Measurements from ENCODE around the gene RADIL. TPM values are rescaled to one million over a fixed set of nuclear protein-coding genes. Genes with fewer than 3 reads are reported as not detected.

The RADIL gene, protein sequence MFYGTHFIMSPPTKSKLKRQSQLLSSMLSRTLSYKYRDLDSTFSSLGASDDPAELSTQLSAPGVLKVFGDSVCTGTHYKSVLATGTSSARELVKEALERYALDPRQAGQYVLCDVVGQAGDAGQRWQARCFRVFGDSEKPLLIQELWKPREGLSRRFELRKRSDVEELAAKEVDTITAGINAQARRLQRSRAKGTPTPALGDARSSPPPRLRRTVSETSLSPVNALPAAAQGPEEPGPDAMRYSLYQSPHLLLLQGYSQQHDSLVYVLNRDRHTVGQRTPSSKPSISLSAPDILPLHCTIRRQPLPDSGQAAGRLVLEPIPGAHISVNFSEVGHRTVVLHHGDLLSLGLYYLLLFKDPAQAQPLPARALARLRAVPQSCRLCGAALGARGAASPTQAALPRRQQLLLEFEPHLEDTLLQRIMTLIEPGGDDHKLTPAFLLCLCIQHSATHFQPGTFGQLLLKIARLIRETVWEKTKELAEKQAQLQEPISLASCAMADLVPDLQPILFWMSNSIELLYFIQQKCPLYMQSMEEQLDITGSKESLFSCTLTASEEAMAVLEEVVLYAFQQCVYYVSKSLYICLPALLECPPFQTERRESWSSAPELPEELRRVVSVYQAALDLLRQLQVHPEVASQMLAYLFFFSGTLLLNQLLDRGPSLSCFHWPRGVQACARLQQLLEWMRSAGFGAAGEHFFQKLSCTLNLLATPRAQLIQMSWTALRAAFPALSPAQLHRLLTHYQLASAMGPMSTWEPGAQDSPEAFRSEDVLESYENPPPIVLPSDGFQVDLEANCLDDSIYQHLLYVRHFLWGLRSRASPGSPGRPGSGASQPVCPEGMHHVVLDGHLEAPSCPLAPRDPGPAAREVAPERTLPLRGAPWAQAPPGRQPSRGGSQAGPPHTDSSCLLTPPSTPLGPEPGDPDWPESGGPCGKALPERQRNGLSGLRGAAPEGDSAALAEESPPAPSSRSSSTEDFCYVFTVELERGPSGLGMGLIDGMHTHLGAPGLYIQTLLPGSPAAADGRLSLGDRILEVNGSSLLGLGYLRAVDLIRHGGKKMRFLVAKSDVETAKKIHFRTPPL
- under 1 TPM; 0.50 to 0.82 TPM for total RNA-seq

DNA sequence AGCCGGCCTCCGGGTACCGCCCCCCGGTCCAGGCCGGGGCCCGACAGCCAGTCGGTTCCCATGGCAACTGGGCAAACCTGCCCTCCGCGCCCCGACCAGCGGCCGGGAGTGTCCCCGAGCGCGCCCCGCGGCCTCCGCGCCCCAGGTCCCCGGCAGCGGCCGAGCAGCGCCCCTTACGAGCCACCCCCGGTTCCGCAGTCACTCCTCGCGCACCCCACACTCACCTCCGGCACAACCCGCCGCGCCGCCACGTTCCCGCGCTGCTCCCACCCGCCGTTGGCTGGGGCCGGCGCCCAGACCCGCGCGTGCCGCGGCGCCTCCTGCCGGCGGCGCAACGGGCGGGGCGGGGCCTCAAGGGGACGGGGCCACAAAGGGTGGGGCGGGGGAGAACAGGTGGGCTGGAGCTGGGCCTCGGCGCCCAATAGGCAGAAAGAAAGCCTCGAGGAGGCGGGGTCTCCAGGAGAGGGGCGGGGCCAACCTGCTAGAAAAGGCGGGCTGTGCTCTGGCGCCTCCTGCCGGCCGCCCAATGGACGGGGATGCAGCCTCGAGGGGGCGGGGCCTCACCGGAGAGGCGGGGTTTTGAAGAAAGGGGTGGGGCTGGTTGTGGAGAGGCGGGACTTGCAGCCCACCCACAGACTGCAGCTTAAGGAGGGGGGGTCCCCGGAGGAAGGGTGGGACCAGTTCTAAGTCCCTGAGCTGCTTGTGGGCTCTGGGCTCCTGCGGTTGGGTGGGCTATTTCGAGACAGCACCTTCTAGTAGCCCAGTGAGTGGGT lies at the start of gene RADIL:
TSS of gene RADIL (minus strand) at position 345 of the 773 bp plus-strand sequence. CDS start 5,577 bp downstream, outside the sequence.
- peaks cover 20% of the 10 kb centered on the region for H3K27me3 Mint-ChIP-seq (ENCODE audit: low read depth)
- POLR2A ChIA-PET = interaction anchor here (0.8 to 1.2 kb wide), 2 partner anchors 12 to 108 kb away, joined by 3 to 5 read pairs; partner anchors contain the start of gene AP5Z1

GRCh38 chr7:4931943-4932342 lies 48.4 kb upstream of the RADIL start:
- H3K4me3 Mint-ChIP-seq = no peak overlapping the region
- no peaks in the 10 kb centered on the region for H3K36me3 Mint-ChIP-seq (ENCODE audit: low read depth)
- H3K9me3 Mint-ChIP-seq (ENCODE audit: insufficient read depth) = no peaks in the 10 kb centered on the region
- no peaks in the 10 kb centered on the region for H3K27me3 Mint-ChIP-seq (ENCODE audit: low read depth)
- DNase-seq (peak; percentile 20), ATAC-seq (no peak)
- no peak overlapping the region for H3K27ac Mint-ChIP-seq
- H3K4me1 Mint-ChIP-seq (ENCODE audit: low read depth) = no peaks in the 10 kb centered on the region
- ChIA-PET POLR2A (no interaction called here), CTCF (no interaction called here)

More for the DNA sequence above, at the start of gene RADIL:
- peak; percentile 93 for DNase-seq
- Mint-ChIP-seq H3K4me1 (ENCODE audit: low read depth) (peaks cover 7% of the 10 kb centered on the region), H3K27ac (no peak within 1 kb of the TSS), H3K4me3 (peak within 1 kb of the TSS; percentile 51), H3K36me3 (ENCODE audit: low read depth) (no peaks in the 10 kb centered on the region), H3K9me3 (ENCODE audit: insufficient read depth) (no peaks in the 10 kb centered on the region)
- peak; percentile 97 for ATAC-seq
- CTCF ChIA-PET = interaction anchor here (0.6 to 2.8 kb wide), 16 partner anchors 10 to 295 kb away, joined by 3 to 26 read pairs (median 5); no protein-coding TSS in a partner anchor

- Mint-ChIP-seq H3K36me3 (ENCODE audit: low read depth) (no peaks in the 10 kb centered on the region), H3K9me3 (ENCODE audit: insufficient read depth) (no peaks in the 10 kb centered on the region), H3K27ac (no peak overlapping the region), H3K27me3 (ENCODE audit: low read depth) (no peaks in the 10 kb centered on the region), H3K4me1 (ENCODE audit: low read depth) (no peaks in the 10 kb centered on the region), H3K4me3 (no peak overlapping the region)
- POLR2A ChIA-PET = no interaction called here
- ATAC-seq (no peak), DNase-seq (no peak)
- CTCF ChIA-PET = no interaction called here
Measured at GRCh38 chr7:4929005-4929404, 45.5 kb upstream of the RADIL start.

DNA sequence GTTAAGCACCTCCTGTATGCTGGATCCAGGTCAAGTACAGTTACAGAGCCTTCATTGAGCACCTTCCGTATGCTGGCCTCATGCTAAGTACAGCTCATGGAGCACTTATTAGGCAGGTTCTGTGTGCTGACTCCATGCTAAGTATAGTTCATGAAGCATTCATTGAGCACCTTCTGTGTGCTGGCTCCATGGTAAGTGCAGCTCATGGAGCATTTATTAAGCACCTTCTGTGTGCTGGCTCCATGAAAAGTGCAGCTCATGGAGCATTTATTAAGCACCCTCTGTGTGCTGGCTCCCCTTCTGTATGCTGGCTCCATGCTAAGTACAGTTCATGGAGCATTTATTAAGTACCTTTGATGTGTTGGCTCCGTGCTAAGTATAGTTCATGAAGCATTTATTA lies 44.9 kb upstream of the RADIL start:
- Mint-ChIP-seq H3K27ac (no peak overlapping the region), H3K4me1 (ENCODE audit: low read depth) (no peaks in the 10 kb centered on the region), H3K27me3 (ENCODE audit: low read depth) (no peaks in the 10 kb centered on the region), H3K36me3 (ENCODE audit: low read depth) (no peaks in the 10 kb centered on the region), H3K9me3 (ENCODE audit: insufficient read depth) (no peaks in the 10 kb centered on the region), H3K4me3 (no peak overlapping the region)
- ChIA-PET CTCF (no interaction called here), POLR2A (no interaction called here)
- DNase-seq (no peak), ATAC-seq (no peak)

DNA sequence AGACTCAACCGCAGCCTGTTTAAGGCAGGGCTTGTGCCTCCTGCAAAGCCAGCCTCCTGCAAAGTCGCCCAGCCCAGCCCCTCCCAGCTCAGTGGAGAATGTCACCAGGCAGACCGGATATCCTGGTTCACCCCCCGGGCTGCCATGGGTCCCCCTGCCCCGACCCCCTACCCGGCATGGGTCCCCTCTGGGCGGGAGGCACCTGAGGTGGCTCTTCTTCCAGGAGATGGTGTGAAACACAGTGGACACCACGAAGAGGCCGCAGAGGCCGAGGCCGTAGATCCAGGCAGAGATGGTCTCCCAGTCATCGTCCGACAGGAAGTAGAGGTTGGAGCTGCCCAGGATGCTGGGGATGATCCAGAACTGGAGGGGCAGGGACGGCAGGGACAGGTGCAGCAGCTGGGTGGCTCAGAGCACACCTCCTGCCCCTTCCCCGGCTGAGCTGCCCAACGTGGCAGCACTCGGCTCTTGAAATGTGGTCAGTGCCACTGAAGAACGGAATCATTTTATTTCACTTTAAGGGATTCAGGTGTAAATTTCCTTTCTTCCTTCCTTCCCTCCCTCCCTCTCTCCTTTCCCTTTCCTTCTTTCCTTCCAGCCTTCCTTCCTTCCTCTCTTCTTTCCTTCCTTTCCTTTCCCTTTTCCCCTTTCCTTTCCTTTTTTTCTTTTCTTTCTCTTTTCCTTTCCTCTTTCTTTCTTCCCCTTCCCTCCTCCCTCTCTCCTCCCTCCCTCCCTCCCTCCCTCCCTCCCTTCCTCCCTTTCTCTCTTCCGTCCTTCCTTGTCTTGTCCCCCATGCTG lies 36.7 kb upstream of the RADIL start:
- peaks cover 4% of the 10 kb centered on the region for H3K9me3 Mint-ChIP-seq (ENCODE audit: insufficient read depth)
- ChIA-PET POLR2A (no interaction called here), CTCF (no interaction called here)
- no peaks in the 10 kb centered on the region for H3K27me3 Mint-ChIP-seq (ENCODE audit: low read depth)
- H3K4me1 Mint-ChIP-seq (ENCODE audit: low read depth) = no peaks in the 10 kb centered on the region
- ATAC-seq (no peak), DNase-seq (no peak)
- no peaks in the 10 kb centered on the region for H3K36me3 Mint-ChIP-seq (ENCODE audit: low read depth)
- no peak overlapping the region for H3K4me3 Mint-ChIP-seq
- H3K27ac Mint-ChIP-seq = no peak overlapping the region

GRCh38 chr7:4916113-4916512 lies 32.6 kb upstream of the RADIL start:
- DNase-seq = no peak
- Mint-ChIP-seq H3K4me3 (no peak overlapping the region), H3K4me1 (ENCODE audit: low read depth) (no peaks in the 10 kb centered on the region), H3K36me3 (ENCODE audit: low read depth) (no peaks in the 10 kb centered on the region), H3K9me3 (ENCODE audit: insufficient read depth) (peaks cover 4% of the 10 kb centered on the region), H3K27me3 (ENCODE audit: low read depth) (no peaks in the 10 kb centered on the region), H3K27ac (no peak overlapping the region)
- ATAC-seq = no peak
- CTCF ChIA-PET = no interaction called here
- POLR2A ChIA-PET = no interaction called here

GRCh38 chr7:4911111-4911828 lies 27.8 kb upstream of the RADIL start:
- ATAC-seq (no peak), DNase-seq (no peak)
- ChIA-PET CTCF (no interaction called here), POLR2A (no interaction called here)
- Mint-ChIP-seq H3K9me3 (ENCODE audit: insufficient read depth) (no peaks in the 10 kb centered on the region), H3K27ac (no peak overlapping the region), H3K4me3 (no peak overlapping the region), H3K36me3 (ENCODE audit: low read depth) (no peaks in the 10 kb centered on the region), H3K27me3 (ENCODE audit: low read depth) (no peaks in the 10 kb centered on the region), H3K4me1 (ENCODE audit: low read depth) (no peaks in the 10 kb centered on the region)

GRCh38 chr7:4906682-4907081 lies 23.2 kb upstream of the RADIL start:
- ATAC-seq (no peak), DNase-seq (no peak)
- ChIA-PET CTCF (no interaction called here), POLR2A (no interaction called here)
- H3K9me3 Mint-ChIP-seq (ENCODE audit: insufficient read depth) = no peaks in the 10 kb centered on the region
- H3K4me1 Mint-ChIP-seq (ENCODE audit: low read depth) = no peaks in the 10 kb centered on the region
- H3K27ac Mint-ChIP-seq = no peak overlapping the region
- H3K4me3 Mint-ChIP-seq = no peak overlapping the region
- no peaks in the 10 kb centered on the region for H3K36me3 Mint-ChIP-seq (ENCODE audit: low read depth)
- no peaks in the 10 kb centered on the region for H3K27me3 Mint-ChIP-seq (ENCODE audit: low read depth)

DNA sequence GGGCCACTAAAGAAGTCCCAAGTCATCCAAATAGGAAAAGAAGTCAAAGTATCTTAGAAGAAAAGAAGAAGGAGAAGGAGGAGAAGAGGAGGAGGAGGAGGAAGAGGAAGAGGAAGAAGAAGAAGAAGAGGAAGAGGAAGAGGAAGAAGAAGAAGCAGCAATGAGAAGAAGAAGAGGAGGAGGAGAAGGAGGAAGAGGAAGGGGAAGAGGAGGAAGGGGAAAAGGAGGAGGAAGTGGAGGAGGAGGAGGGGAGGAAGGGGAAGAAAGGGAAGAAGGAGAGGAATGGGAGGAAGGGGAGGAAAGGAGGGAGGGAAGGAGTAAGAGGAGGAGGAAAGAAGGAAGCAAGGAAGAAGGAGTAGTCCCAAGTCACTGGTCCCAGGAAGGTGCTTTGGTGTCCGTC lies 21.7 kb upstream of the RADIL start:
- CTCF ChIA-PET = no interaction called here

DNA sequence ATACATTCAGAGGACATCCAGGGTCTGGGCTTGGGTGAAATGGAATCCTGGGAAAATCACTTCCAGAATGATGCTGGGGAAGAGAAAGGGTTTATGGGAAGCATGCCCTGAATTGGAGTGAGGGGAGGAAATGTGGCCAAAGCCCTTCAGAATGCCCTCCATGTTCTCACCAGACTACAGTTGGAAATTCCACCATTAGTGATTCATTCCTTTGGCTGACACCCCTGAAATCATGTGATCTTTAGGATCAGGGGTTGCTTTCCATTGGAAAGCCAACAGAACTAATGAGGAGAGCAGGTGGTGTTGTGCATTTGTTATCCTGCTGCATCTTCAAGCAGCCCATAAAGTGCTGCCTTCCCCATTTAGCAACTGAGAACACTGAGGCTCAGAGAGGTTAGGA lies 20.8 kb upstream of the RADIL start:
- H3K9me3 Mint-ChIP-seq (ENCODE audit: insufficient read depth) = no peaks in the 10 kb centered on the region
- no peaks in the 10 kb centered on the region for H3K27me3 Mint-ChIP-seq (ENCODE audit: low read depth)
- no peaks in the 10 kb centered on the region for H3K4me1 Mint-ChIP-seq (ENCODE audit: low read depth)
- H3K27ac Mint-ChIP-seq = no peak overlapping the region
- no peaks in the 10 kb centered on the region for H3K36me3 Mint-ChIP-seq (ENCODE audit: low read depth)
- H3K4me3 Mint-ChIP-seq = no peak overlapping the region
- DNase-seq = no peak
- ChIA-PET POLR2A (no interaction called here), CTCF (interaction anchor here (1.2 kb wide), 1 partner anchor 181 kb away, joined by 4 read pairs; no protein-coding TSS in a partner anchor)
- ATAC-seq = no peak

More for the DNA sequence above, 21.7 kb upstream of the RADIL start:
- no peaks in the 10 kb centered on the region for H3K4me1 Mint-ChIP-seq (ENCODE audit: low read depth)
- DNase-seq (no peak), ATAC-seq (no peak)
- no peak overlapping the region for H3K4me3 Mint-ChIP-seq
- H3K27ac Mint-ChIP-seq = no peak overlapping the region
- POLR2A ChIA-PET = no interaction called here
- no peaks in the 10 kb centered on the region for H3K27me3 Mint-ChIP-seq (ENCODE audit: low read depth)
- no peaks in the 10 kb centered on the region for H3K36me3 Mint-ChIP-seq (ENCODE audit: low read depth)
- H3K9me3 Mint-ChIP-seq (ENCODE audit: insufficient read depth) = no peaks in the 10 kb centered on the region
